NCI-H2171 treated with DMSO at 0.1 percent for 48 hours (cell line): Measurements from ENCODE around the gene SLC26A1.
"Not testable (repeated sequence)": the region's sequence is repeated elsewhere in the genome, so short reads cannot be mapped to it uniquely, and the experiment has no call there.

ENCODE experiments used
- DNase-seq: peaks from one replicate; lab custom pipeline; 2025; lab: John Stamatoyannopoulos, UW

Gene SLC26A1

DNA sequence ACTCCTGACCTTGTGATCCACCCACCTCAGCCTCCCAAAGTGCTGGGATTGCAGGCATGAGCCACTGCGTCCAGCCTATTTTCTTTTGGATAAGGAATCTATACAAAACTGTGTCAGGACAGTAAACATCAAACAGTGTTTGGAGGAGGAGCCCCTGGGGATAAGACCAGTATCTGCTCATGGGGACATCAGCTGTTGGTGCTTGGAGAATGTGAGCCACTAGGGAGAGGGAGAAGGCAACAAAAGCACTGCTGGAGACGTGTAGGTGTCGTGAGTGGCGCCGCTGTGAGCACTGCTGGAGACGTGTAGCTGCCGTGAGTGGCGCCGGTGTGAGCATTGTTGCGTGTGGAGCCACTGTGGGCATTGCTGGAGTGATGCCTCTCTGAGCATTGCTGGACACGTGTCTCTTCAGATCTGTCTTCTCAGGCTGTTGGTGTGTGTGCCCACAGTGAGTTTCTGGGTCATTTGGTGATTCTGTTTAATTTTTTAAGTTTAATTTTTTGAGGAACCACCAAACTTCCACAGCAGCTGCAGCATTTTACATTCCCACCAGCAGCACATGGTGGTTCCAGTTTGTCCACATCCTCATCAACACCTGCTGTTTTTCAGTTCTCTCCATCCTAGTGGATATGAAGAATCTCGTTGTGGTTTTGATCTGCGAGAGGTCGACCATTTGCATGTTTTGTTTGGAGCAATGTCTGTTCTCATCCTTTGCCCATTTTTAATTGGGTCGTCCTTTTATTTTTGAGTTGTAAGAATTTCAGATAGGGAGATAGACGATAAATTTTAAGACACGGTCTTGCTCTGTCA, 38.8 kb downstream of the SLC26A1 start:
- no peak for DNase-seq

GRCh38 chr4:953574-953915, 39.7 kb downstream of the SLC26A1 start:
- DNase-seq, result no peak

- DNase-seq, result no peak
These were observed 40.2 kb downstream of the SLC26A1 start for GRCh38 chr4:952881-953573.

DNA sequence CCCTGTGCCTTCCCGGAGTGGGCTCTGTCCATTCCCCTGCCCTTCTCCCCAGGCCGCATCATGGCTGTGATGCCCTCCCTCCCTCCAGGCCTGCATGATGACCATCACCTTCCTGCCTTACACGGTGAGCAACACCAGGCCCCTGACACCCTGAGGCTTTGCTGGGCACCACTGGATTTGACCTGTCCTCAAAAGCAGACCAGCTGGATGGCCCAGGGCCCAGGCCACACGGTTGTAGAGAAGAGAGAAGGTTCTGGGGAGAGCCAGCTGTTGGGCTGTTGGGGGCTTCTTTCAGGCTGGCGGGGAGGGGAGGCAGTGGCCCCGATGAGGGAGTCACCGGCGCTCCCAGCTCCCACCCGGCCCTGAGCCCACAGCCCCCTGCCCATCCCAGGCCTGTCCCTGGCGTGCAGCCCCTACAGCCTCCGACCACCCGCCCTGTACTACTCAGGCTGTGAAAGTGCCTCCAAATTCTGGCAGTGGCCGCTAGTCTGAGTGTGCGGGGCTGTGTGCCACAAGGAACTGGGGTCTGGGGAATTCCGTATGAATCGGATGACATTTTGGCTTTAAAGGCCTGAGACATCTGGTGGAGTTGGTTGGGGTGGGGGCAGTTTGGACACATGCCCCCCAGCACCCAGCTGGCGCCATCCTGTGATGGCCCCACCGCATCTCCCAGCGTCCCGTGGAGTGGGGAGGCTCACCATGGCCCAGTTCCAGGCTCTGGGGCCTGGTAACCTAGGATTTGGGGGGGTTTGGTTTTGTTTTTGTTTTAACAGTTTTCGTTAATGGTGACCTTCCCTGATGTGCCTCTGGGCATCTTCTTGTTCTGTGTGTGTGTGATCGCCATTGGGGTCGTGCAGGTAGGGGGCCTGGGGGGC, 41.4 kb downstream of the SLC26A1 start:
- DNase-seq, result no peak

GRCh38 chr4:951186-951585, 42.0 kb downstream of the SLC26A1 start:
- DNase-seq, result no peak

DNA sequence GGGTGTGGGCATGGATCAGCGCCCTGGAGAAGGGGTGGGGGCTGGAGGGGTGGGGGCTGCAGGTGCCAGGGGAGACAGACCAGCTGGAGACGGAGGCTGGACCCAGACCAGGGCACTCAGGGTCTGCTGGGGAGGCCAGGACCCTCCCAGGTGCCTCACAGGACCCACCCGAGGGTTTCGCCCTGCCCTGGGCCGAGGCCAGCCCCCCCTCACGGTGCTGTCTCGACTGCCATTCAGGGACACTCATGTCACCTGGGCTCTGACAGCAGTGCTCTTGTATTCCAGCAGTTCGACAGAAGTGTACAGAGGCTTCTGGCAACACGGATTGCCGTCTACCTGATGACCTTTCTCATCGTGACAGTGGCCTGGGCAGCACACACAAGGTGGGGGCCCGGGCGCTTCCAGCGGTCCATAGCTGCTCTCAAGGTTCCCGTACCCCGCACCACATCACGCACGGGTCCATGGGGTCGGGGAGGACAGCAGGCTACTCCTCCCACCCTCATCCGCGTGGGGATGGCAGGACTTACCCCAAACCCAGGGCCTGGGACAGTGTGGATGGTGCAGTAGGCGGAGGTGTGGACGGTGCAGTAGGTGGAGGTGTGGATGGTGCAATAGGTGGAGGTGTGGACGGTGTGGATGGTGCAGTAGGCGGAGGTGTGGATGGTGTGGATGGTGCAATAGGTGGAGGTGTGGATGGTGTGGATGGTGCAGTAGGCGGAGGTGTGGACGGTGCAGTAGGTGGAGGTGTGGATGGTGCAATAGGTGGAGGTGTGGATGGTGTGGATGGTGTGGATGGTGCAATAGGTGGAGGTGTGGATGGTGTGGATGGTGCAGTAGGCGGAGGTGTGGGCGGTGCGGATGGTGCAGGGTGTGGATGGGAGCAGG, 42.8 kb downstream of the SLC26A1 start:
- no peak for DNase-seq

DNA sequence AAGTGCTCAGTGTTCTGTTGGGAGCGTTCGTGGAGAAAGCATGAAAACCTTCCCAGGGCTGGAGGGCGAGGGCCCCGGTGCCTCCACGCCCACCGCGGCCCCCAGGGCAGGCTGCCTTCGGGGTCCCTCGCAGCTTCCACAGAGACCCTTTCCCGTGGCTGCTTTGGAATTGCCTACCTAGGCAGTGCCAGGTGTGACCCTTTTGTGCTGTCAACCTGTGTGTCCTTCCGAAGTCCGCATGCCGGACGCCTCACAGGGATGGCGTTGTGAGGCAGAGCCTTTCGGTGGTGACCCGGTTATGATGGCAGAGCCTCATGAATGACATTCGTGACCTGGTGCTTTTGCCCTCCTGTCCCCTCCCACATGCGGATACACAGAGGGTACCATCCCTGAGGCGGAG, 43.5 kb downstream of the SLC26A1 start:
- no peak for DNase-seq

DNA sequence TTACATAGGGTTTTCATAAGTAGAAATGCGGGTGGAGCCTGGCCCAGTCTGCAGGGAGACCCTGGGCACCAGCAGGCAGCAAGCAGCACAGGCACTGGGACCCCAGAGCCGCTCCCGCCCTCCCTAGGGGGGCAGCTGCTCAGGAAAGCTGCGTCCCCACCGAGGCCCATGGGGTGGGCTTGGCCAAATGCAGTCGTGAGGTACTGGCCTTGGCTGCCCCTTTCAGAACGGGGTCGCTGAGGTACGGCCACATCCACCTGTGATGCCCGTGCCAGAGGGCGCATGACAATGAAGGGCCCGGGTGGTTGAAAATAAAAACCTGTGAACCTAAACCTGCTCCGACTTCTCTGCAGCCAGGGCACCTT, 44.3 kb downstream of the SLC26A1 start:
- no peak for DNase-seq

DNA sequence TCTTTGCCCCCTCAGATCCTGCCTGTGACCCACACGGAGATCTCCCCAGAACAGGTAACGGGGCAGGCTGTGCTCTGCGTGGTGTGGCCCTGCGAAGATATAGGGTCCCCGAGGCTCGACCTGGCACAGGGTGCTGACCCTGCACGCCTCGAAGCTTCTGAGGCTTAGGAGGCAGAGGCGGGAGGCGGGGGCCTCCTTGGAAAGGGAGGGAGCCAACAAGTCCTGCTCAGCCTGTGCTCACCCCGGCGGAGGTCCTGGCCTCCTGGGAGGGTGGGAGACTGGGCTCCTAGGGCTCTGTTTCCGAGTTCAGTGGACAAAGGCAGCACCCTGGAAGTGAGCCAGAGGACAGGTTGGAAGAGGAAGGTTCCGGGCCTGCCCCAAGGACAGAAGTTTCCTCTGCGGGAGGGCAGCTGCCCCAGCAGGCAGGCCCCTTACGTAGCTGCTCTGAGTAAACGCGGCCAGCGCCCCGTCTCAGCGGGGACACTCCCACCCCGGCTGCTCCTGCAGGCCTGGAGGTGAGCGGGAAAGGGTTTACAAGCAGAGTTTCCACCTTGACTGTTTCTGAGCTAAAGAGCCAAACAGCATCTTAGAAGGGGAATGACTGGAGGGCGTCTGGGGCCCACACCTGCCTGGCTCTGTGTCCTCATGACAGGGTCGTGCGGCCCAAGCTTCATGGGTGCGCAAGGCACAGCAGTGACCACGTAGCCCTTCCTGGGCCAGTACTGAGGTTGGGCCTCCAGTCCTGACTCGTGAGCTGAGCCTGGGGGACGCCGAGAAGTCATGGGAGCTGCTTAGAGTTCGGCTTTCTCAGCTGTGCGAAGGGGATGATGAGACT, 44.9 kb downstream of the SLC26A1 start:
- DNase-seq, result no peak

GRCh38 chr4:947491-947971, 45.7 kb downstream of the SLC26A1 start:
- no peak for DNase-seq

DNA sequence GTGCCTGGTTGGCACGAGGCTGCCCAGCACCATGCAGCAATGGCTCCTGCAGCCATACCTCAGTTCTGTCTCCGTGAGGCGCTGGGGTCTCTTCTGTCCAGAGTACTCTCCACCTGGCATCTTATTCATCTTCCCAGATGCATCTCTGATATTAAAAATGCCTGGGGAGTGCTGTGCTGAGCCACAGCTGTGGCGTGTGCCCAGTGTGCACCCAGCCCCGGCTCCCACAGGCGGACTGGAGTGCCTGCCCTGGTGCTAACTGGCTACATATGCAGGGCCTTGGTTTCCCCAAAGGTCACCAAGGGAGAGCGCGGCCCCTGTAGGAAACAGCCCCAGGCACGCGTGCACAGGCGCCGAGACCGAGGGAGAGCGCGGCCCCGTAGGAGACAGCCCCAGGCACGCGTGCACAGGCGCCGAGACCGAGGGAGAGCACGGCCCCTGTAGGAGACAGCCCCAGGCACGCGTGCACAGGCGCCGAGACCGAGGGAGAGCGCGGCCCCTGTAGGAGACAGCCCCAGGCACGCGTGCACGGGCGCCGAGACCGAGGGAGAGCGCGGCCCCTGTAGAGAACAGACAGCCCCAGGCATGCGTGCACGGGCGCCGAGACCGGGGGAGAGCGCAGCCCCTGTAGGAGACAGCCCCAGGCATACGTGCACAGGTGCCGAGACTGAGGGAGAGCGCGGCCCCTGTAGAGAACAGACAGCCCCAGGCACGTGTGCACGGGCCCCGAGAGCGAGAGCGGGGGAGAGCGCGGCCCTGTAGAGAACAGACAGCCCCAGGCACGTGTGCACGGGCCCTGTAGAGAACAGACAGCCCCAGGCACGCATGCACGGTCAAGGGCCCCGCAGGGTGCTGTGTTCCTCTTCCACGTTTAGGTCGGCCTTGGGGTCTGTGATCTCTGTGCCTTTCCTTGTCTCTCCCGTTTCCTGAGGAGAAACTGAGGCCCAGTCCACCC, 46.4 kb downstream of the SLC26A1 start:
- no peak for DNase-seq

DNA sequence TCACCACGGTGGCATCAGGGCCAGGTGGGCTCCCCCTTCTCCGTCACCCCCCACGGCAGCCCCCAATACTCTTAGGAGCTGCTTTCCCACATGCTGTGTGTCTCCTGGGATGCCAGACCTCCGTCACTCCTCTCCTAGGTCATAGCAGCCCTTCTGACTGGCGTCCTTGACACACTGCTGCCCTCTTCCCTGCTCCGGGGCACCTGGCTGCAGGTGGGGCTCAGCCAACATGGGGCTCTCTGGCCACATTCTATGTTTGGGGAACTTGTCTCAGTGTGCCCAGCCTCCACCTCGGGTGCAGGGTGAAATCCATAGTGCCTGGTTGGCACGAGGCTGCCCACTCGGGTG, 47.1 kb downstream of the SLC26A1 start:
- DNase-seq, result no peak

GRCh38 chr4:945274-946102, 47.7 kb downstream of the SLC26A1 start:
- no peak for DNase-seq

- DNase-seq, result not testable (repeated sequence)
These were observed 53.7 kb downstream of the SLC26A1 start for GRCh38 chr4:939508-939907.
